Suppressor macrophage treated with lipopolysaccharide for 4 hours (primary cell): ENCODE data around the gene MAPK8IP3.
"Not testable (repeated sequence)": the region's sequence is repeated elsewhere in the genome, so short reads cannot be mapped to it uniquely, and the experiment has no call there.

ENCODE experiments used
- DNase-seq: peaks from one replicate; pipeline ENCODE4 v3.0.0-alpha.2; 2020

The MAPK8IP3 gene

DNA sequence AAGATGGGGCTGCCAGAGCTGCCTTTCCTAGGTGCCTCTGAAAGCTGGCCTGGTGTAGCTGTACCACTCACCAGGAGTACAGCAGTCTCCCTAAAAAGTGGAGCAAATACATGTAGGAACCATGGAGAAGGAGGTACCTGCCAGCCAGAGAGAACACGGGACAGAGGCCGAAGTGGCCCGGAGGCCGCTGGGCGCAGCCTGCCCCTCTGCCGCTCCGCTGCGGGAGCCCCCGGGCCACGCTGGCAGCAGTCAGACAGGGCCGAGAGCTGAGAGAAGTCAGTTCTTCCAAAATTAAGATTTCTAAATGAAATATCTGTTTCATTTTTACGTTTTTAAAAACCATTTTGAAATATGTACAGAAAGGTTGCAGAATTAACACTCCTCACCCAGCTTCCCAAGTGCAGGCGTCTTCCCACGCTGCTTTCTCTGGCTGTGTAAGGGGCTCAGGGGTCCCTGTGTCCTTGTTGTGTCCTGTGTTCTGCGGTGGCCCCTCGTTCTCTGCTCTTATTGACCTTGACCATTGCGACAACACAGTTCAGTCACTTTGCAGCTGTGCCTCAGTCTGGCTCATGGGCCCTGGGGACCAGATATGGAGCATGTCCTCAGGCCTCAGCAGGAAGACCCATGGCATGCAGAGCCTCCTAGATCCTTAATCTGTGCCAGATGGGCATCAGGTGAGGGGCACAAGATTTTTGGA lies 5.0 kb downstream of the MAPK8IP3 start:
- no peak for DNase-seq

DNA sequence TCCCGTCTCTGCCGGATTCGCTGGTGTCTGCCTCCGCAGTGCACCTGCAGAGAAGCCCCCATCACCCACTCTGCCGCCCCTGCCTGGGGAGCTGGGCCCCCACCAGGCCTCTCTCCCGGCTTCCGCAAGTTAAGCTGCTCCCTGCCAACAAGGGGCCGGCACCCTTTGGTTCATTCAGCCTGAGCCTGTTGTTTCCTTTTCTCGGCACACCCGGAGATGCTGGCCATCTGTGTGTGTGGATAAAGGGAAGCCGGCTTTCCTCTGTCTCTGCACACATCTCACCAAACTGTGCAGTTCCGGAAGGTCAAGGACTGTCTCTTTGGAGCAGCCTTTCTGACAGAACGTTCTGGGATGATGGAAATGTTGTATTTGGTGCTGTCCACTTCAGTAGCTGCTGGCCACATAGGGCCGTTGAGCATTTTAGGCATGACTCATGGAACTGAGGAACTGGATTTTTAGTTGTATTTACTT lies 6.8 kb downstream of the MAPK8IP3 start:
- peak; percentile 16 for DNase-seq

DNA sequence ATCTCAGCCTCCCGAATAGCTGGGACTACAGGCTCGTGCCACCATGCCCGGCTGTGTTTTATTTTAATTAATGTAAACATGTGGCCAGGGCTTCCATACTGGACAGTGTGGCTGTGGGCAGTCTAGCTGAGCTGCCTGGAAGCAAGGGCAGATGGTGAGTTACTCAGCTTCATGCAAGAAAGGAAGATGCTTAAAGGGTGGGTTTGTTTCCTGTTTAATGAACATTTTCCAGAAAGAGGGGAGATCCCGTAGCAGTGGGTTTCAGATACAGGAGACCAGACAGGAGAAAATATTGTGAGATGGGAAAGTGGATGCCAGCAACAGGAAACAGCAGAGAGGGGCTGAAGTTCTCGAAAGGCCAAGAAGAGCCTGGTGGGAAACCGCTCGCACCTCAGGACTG lies 7.3 kb downstream of the MAPK8IP3 start:
- DNase-seq, result no peak

DNA sequence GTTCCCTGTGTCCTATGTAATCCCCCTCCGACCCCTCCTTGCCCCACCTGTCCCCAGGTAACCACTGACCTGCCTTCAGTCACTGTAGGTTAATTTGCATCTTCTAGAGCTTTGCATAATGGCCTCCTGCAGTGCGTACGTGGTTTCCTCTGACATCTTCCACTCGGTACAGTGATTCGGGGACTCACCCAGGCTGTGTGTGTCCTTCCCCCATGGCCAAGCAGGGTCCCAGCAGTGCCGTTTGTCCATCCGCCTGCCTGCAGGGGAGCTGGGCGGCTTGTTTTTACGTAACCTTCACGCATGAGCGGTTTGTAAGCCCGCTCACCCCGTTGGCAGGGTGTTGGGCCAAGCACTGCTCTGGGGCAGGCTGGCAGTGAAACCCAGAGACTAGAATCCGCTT lies 7.9 kb downstream of the MAPK8IP3 start:
- DNase-seq, result no peak

DNA sequence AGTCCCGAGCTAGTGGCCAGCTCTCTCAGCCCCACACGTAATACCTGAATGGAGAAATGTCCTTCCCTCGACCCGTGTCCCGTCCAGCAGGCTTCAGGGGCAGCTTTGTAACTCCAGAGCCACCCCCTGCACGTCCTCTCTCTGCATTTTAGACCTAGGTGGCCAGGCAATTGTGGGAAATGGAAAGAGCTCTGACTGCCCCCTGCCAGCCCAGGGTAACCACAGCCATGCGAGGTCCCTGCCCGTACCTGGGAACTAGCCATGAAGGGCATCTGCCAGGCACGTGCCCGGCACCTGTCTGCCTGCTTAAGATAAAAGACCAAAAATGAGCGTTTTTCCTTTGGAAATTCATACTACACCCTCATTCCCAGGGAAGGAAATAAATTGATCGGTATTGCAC lies 9.2 kb downstream of the MAPK8IP3 start:
- no peak for DNase-seq

DNA sequence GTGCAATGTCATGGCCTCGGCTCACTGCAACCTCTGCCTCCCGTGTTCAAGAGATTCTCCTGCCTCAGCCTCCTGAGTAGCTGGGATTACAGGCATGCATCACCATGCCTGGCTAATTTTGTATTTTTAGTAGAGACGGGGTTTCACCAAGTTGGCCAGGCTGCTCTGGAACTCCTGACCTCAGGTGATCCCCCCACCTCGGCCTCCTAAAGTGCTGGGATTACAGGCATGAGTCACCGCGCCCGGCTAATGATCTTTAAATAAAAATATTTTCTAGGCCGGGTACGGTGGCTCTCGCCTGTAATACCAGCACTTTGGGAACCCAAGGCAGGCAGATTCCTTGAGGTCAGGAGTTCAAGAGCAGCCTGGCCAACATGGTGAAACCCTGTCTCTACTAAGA lies 12.2 kb downstream of the MAPK8IP3 start:
- DNase-seq, result not testable (repeated sequence)

DNA sequence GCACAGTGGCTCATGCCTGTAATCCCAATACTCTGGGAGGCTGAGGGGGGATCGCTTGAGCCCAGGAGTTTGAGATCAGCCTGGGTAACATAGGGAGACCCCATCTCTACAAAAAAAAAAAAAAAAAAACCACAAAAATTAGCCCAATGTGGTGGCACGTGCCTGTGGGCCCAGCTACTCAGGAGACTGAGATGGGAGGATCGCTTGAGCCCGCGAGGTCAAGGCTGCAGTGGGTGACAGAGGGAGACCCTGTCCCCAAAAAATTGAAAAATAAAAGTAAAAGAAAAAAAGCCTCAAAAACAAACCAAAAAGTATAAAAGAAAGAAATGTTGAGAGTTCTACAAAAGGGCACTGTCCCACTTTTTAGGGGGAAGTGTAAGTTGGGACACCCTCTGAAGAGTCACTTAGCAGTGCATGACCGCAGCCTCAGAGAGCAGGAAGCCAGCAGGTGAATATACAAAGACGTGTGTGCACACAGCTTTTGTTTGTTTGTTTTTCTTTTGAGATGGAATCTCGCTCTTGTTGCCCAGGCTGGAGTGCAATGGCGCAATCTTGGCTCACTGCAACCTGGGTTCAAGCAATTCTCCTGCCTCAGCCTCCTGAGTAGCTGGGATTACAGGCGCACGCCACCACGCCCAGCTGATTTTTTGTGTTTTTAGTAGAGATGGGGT lies 13.7 kb downstream of the MAPK8IP3 start:
- peak; percentile 44 for DNase-seq

DNA sequence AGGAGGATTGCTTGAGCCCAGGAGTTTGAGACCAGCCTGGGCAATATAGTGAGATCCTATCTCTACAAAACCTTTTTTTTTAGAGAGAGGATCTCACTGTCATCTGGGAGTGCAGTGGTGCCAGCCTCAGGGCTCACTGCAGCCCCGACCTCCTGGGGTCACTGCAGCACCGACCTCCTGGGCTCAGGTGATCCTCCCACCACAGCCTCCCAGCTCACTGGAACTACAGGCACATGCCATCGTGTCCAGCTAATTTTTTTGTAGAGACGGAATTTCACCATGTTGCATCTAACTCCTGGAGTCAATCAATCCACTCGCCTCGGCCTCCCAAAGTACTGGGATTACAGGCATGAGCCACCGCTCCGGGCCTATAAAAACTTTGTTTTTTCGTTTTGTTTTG lies 15.4 kb downstream of the MAPK8IP3 start:
- no peak for DNase-seq

DNA sequence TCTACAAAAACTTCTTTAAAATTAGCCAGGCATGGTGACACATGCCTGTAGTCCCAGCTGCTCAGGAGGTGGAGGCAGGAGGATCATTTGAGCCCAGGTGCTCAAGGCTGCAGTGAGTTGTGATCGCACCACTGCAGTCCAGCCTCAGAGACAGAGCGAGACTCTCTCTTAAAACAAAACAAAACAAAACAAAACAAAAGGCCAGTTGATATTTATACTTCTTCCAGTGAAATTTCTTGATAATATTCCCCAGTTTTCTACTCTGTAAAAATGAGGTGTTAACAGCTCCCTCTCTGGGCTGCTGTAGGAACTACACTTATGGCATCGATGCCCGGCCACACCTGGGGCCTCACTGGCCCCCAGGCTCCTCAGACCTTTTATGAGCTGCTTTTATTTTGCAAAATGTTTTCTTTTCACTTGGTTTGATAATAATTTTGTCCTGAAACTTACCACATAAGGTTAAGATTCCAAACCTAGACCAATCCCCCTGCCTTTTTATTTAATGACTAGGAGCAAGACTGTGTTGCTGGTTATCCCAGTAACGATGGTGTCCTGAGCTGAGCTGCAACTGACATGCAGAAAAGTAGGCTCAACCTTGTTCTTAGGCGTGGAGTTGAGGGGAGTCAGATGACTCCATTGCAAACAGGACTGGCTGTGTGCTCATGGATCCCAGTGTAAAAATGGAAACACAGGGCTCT lies 17.6 kb downstream of the MAPK8IP3 start:
- peak; percentile 58 for DNase-seq

DNA sequence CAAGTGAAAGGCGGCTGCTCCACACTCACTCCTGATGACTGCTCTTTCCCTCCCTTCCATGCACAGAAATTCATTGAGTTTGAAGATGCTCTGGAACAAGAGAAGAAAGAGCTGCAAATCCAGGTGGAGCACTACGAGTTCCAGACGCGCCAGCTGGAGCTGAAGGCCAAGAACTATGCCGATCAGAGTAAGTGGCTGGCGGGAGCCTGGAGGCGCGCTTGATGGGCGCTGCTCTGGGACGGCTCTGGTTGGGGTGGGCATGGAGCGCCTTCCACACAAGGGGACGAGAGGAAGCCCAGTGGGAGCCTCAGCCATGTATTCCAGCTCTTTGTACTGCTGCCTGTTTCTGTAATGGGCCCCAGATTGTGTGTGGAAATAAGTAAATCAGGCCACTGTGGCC lies 18.5 kb downstream of the MAPK8IP3 start:
- DNase-seq, result no peak

DNA sequence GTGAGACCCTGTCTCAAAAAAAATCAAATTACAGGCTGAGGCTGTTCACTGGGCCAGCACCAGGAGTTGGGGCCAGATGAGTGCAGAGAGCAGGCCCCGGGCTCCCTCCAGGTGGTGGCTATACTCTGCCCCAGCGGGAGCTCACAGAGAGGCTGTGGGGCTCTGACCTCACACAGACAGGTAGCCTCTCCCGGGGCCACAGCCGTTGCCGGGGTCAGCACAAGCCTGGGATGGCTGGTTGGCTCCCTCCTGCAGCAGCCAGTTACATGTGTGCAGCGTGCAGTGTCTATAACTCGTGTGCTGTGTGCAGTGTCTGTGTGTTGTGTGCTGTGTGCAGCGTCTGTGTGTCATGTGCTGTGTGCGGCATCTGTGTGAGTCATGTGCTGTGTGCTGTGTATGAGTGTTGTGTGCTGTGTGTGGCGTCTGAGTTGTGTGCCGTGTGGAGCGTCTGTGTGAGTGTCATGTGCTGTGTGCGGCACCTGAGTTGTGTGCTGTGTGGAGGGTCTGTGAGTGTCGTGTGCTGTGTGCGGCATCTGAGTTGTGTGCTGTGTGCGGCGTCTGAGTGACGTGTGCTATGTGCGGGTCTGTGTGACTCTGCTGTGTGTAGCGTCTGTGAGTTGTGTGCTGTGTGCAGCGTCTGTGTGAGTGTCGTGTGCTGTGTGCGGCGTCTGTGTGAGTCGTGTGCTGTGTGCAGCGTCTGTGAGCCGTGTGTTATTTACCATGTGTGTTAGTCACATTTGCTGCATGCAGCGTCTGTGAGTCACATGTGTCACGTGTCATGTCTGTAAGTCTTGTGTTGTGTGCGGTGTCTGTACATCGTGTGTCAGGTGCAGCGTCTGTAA lies 20.9 kb downstream of the MAPK8IP3 start:
- no peak for DNase-seq

DNA sequence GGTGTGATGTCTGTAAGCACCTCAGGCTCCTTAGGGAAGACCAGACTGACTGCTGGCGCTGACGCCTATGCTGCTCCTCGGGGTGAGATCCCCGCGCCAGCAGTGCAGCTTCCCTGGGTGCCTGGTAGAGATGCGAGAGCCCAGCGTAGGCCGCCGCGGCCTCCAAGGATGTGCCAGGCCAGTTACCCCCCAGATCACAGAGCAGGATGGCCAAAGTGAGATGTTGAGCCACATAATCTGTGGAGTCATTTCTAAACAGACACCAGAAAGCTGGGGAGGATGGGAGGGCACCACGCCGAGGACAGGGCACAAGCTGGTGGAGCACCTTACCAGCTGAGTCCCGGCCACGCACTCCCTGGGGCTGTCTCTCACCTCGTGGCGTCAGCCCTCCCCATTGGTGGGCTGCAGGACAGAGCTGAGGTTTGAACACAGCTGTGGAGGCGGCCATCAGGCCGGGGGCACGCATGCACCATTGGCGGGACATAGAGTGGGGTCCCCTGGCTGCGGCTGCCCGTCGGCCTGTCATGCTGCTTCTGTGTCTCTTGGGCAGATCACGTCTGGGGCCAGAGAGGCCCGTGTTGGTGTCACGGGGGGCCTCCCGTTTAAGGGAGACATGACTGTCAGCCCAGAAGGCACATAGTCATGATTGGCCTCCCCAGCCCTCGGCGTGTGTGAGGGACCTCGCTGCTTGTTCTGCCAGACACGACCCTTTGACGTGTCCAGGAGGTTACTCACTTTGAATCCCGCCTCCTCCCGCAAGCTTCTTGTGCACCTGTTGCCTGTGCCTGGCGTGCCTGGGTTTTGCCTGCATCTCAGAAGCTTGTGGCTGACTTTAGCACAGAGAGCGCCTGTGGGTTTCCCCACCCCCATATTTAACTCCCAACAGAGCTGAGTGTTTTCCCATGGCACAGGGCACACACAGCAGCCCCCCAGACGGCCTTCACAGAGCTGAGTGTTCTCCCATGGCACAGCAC lies 21.9 kb downstream of the MAPK8IP3 start:
- no peak for DNase-seq

DNA sequence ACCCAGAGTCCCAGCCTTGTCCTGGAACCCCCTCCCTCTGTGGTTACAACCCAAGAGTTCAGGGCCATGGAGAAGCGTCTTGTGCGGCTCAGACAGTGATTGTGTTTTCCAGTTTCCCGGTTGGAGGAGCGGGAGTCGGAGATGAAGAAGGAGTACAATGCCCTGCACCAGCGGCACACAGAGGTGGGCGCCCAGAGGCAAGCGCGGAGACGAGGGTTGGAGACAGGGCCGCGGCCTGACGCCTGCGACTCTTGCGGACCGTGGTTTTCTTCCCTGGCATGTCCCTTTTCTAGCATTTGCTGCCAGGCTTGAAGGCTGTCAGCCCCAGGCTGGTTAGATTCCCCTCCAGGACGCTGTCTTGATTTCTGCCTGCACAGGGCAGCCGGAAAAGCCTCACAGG lies 23.0 kb downstream of the MAPK8IP3 start:
- no peak for DNase-seq

DNA sequence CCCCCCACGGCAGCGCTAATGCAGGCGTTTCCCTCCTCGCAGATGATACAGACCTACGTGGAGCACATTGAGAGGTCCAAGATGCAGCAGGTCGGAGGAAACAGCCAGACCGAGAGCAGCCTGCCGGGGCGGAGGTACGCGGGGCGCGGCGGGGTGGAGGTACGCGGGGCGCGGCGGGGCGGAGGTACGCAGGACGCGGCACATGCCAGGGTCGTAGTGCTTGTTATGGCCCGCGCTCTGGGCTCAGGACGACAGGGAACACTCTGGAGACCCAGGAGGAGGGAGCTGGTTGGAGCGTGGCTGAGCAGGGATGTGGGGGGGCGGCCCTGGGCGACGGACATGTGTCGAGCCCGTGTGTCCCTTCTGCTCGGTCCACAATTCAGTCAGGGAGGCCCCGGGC lies 23.4 kb downstream of the MAPK8IP3 start:
- DNase-seq, result no peak

DNA sequence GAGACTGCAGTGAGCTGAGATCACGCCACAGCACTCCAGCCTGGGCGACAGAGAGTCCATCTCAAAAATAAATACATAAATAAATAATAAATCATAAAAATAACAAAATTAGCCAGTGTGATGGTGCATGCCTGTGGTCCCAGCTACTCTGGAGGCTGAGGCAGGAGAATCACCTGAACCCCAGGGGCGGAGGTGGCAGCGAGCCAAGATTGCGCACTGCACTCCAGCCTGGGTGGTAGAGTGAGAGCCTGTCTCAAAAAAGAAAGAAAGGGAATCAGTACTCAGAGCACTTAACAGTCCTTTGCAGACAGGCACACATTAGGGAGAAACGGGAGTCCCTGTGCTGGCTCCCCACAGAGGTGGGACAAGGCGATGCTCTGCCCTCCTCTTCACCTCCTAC lies 25.1 kb downstream of the MAPK8IP3 start:
- no peak for DNase-seq

DNA sequence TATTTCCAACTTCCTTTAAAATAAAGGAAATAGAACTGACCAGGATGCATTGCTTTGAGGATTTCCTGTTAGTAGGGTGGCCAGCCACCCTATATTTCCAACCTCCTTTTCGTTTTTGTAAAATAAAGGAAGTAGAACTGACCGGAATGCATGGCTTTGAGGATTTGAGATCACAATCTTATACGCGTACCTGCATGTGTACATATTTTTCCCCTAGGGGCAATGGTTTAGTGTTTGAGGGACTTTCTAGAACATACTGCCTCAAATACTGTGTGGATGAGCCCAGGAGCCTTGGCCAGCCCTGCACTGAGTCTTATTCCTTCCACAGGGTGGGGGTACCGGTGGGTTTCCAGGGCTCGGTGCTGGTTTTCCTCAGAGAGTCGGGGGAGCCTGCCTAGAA lies 25.6 kb downstream of the MAPK8IP3 start:
- DNase-seq, result no peak

DNA sequence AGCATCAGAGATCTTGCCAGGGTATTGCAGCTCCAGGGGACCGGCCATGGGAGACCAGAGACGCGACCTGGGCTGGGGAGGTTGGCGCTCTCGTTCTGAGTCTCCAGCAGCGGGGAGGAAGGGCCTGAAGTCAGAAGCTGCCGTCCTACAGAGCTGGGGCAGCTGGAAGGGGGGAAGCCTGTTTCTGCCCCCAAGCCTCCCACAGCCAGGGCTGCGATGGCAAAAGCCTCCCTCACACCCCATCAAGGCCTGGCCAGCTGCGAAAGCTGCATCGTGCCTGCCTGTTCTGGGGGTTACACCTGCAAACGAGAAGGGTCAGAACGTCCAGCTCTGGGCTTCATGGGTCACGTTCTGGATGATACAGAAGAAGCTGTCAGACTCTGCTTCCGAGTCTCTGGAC lies 26.1 kb downstream of the MAPK8IP3 start:
- no peak for DNase-seq

DNA sequence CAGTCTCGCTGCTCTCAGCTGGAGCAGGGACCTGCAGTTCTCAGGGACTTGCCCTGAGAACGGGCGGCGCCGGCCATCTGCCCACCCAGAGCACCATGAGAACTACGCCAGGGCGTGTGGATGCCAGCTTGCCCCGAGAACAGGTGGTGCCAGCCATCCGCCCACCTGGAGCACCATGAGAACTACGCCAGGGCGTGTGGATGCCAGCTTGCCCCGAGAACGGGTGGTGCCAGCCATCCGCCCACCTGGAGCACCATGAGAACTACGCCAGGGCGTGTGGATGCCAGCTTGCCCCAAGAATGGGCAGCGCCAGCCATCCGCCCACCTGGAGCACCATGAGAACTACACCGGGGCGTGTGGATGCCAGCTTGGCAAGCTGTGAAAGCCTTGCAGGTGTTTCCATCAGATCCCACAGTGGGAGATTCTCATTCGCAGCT lies 26.6 kb downstream of the MAPK8IP3 start:
- DNase-seq, result not testable (repeated sequence)

DNA sequence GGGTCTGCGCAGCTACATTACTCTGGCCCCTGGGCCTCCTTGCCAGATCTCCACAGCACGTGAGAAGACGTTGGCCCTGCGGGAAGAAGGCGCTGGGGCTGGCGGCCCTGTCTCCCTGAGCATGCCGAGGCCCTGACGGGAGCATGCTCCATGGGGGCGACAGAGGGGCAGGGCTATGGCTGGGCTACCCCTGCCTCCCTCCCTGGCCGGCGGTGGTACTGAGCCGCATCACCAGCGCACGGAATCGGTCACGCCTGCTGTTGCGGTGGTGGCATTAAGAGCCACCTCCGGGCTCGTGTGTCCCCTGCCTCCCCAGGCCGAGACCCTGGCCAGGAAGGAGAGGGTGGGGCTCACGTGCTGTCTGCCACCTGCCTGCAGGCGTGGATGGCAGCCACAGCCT lies 28.1 kb downstream of the MAPK8IP3 start:
- DNase-seq, result no peak

DNA sequence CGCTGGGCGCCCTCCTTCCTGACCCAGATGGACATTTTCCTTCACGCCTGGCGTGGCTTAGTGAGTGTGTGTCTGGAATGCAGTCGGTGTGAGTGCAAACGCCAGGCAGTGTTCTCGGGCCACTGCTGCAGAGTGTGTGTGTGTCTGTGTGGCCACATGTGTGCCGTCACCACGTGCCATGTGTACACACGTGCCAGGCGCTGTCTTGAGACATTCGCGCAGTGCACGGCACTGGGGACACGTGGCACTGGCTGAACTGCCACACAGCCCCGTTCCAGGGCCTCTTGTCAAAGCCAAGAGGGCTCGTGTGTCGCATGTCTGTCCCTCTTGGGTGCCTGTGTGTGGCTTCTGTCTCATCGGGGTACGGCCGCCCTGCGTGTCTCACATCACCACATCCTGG lies 28.8 kb downstream of the MAPK8IP3 start:
- DNase-seq, result no peak

DNA sequence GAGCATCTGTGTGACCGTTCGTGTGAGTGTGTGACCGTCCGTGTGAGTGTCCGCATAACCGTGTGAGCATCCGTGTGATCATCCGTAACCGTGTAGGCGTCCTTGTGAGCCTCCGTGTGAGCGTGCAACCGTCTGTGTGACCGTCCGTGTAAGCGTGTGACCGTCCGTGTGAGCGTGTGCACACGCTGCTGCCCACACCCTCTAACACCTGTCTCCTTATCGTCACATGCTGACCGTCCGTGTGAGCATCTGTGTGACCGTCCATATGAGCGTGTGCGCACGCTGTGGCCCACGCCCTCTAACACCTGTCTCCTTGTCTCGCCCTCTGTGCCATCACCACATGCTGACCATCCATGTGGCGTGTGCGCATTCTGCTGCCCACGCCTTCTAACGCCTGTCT lies 34.2 kb downstream of the MAPK8IP3 start:
- DNase-seq, result no peak
